ENCODE measurements around the gene LMAN1L.
A peak's percentile ranks its signal among the peaks of the same experiment; 100 is the strongest.

Gene LMAN1L

DNA sequence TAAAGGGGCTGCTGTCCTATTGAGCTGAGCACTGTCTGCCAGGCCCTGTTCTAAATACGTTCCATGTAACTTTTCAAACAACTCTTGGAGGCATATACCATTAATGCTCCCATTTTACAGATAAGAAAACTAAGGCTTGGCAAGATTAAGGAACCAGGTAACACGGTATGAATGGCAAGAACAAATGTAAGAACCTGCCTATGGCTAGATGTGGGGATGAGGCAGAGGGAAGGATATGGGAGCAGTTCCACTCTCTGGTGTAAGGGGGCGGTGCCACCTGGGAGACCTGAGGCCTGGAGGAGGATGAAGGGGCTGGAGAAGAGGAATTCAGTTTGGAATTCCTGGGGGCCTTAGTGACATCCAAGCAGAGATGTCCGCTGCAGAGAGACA, 3.8 kb upstream of the LMAN1L start:
- Mint-ChIP-seq H3K4me1 (ENCODE audit: low read depth) (peaks cover 8% of the 10 kb centered on the region), H3K27ac (no peak overlapping the region), H3K4me3 (no peak overlapping the region), H3K36me3 (ENCODE audit: low read depth) (peaks cover 13% of the 10 kb centered on the region), H3K27me3 (ENCODE audit: low read depth) (no peaks in the 10 kb centered on the region), H3K9me3 (no peaks in the 10 kb centered on the region)
- DNase-seq (ENCODE audit: low spot score) = no peak

DNA sequence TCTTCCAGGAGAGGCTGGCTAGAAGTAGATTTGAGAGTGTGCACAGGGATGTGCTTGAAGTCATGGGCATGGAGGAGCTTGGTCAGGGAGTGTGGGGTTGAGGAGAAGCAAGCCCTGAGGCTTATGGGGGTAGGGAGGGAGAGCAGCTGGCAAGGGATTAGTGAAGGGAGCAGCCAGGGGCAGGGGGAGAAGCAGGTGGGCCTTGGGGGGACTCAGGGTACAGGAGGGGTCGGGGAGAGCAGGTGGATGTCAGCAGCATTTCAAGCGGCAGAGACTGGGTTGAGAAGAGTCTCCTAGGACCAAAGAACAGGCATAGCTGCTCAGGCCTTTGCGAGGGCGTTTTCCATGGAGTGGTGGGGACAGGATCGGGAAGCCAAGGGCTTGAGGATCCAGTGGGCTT, 3.4 kb upstream of the LMAN1L start:
- Mint-ChIP-seq H3K27me3 (ENCODE audit: low read depth) (no peaks in the 10 kb centered on the region), H3K4me3 (no peak overlapping the region), H3K4me1 (ENCODE audit: low read depth) (peaks cover 8% of the 10 kb centered on the region), H3K27ac (peak overlapping the region; percentile 1), H3K9me3 (no peaks in the 10 kb centered on the region), H3K36me3 (ENCODE audit: low read depth) (peaks cover 9% of the 10 kb centered on the region)
- no peak for DNase-seq (ENCODE audit: low spot score)

DNA sequence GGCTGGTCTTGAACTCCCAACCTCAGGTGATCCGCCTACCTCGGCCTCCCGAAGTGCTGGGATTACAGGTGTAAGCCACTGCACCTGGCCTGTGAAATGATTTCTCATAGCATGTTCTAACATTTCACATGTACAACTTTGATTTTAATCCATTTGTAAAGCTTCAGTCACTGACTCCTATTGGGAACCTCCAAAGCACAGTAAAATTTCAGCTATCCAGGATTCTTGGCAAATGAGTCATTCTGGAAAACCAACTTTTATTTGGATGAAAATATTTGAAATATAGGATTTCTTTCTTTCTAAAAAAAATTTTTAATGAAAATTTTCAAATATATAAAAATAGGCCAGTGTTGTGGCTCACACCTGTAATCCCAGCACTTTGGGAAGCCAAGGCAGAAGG, 2.7 kb upstream of the LMAN1L start:
- no peak for DNase-seq (ENCODE audit: low spot score)
- Mint-ChIP-seq H3K27ac (no peak overlapping the region), H3K36me3 (ENCODE audit: low read depth) (peaks cover 5% of the 10 kb centered on the region), H3K4me1 (ENCODE audit: low read depth) (peaks cover 8% of the 10 kb centered on the region), H3K27me3 (ENCODE audit: low read depth) (no peaks in the 10 kb centered on the region), H3K9me3 (no peaks in the 10 kb centered on the region), H3K4me3 (no peak overlapping the region)

DNA sequence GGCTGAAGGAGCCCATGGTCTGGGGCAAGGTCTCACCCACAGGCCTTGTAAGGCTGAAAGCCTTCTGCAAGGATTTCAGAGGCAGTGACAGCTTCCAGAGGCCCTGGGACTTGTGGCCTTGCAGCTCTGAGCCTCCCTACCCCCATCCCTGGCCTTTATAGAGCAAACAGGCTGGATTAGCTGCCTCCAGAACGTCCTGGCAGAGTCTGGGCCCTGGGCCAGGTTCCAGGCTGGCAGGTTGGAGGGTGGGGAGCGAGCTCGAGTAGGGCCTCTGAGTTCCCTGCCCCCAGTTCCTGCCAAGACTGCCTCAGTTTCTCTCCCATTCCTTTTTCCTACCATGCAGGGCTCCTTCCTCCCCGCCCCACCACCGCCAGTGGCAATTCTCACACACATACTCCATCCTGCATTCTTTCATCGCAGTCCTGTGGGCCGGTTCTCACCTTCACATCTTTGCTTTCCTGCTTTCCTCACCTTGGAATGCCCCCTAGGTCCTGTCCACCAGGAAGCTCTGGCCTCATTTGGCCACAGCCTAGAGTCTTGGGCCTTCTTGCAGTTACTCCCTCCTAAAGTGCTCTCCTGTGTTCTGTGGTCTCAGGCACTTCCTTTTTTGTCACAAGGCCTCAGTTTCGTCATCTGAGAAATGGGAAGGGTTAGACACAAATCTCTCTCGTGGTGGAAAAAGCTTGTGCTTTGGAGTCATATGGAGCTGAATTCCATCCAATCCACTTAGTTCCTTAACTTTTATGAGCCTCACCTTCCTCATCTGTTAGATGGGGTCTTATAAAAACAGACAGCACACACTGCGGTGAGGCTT, 2.7 kb downstream of the LMAN1L start:
- DNase-seq (ENCODE audit: low spot score) = no peak
- Mint-ChIP-seq H3K27ac (peak overlapping the region; percentile 27), H3K27me3 (ENCODE audit: low read depth) (no peaks in the 10 kb centered on the region), H3K4me1 (ENCODE audit: low read depth) (peaks cover 13% of the 10 kb centered on the region), H3K9me3 (no peaks in the 10 kb centered on the region), H3K4me3 (no peak overlapping the region), H3K36me3 (ENCODE audit: low read depth) (no peaks in the 10 kb centered on the region)

DNA sequence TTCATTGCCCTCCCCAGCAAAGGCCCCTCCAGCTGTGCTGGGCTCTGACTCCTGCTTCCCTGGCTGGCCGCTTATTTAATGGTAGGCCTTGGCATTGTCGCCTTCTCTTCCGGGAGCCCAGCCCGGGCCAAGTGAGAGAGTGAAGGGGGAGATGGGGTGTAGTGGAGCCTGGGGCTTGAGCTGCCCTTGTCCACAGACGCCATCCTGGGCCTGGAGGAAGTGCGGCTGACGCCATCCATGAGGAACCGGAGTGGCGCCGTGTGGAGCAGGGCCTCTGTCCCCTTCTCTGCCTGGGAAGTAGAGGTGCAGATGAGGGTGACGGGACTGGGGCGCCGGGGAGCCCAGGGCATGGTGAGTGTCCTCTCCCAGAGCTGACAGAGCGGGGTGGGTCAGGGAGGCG, 3.3 kb downstream of the LMAN1L start:
- H3K27ac Mint-ChIP-seq = no peak overlapping the region
- peaks cover 13% of the 10 kb centered on the region for H3K4me1 Mint-ChIP-seq (ENCODE audit: low read depth)
- no peak overlapping the region for H3K4me3 Mint-ChIP-seq
- no peak for DNase-seq (ENCODE audit: low spot score)
- H3K36me3 Mint-ChIP-seq (ENCODE audit: low read depth) = no peaks in the 10 kb centered on the region
- H3K27me3 Mint-ChIP-seq (ENCODE audit: low read depth) = no peaks in the 10 kb centered on the region
- H3K9me3 Mint-ChIP-seq = no peaks in the 10 kb centered on the region

DNA sequence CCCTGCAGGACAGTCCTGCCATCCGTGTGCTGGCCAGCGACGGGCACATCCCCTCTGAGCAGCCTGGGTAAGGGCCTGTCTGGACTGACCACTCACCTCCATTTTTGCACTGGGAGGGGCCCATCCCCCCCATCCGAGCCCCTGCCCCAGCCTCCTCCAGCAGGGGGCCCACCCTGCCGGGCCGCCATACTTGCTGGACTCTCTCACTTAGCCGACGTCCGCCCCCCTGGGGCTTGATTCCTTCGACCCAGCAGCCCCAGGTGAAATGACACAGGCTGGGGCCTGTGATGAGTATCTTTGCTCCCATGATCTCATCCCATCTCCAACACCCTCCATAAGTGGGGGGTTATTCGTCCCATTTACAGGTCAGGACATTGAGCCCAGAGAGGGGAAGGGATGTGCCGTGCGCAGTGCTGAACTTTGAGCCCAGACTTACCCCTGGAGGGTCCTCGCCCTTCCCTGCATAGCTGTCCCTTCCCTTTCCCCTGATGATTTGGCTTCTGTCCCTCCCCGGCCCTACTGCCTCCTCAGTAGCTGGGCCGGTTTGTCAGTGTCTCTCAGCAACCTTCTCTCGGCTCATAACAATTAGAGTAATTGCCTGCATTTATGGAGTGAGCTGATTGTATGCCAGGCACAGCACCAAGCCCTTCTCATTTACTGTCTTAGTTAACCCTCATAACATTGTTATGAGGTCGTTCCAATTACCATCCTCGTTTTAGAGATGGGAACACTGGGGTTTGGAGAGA, 4.2 kb downstream of the LMAN1L start:
- no peaks in the 10 kb centered on the region for H3K9me3 Mint-ChIP-seq
- H3K27me3 Mint-ChIP-seq (ENCODE audit: low read depth) = no peaks in the 10 kb centered on the region
- no peak for DNase-seq (ENCODE audit: low spot score)
- H3K36me3 Mint-ChIP-seq (ENCODE audit: low read depth) = no peaks in the 10 kb centered on the region
- no peak overlapping the region for H3K4me3 Mint-ChIP-seq
- H3K27ac Mint-ChIP-seq = no peak overlapping the region
- peaks cover 13% of the 10 kb centered on the region for H3K4me1 Mint-ChIP-seq (ENCODE audit: low read depth)

DNA sequence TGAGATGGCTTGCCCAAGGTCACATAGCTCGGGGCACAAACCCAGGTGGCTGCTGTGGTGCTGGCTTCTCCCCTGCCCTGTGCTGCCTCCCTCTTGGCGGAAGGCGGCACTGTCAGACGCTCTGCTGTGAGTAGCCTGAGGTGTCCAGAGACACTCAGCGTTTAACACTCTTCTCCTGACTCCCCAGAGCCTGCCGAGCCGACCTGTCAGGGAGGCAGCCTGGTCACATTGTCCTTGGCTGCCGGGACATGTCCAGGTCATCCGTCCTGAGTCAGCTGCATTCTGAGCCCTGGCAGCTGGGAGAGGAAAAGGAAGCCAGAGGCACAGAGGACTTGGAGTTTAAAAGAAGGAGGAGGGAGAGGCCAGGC, 4.7 kb downstream of the LMAN1L start:
- H3K27ac Mint-ChIP-seq = peak overlapping the region; percentile 36
- no peak overlapping the region for H3K4me3 Mint-ChIP-seq
- no peak for DNase-seq (ENCODE audit: low spot score)
- no peaks in the 10 kb centered on the region for H3K27me3 Mint-ChIP-seq (ENCODE audit: low read depth)
- H3K36me3 Mint-ChIP-seq (ENCODE audit: low read depth) = no peaks in the 10 kb centered on the region
- H3K9me3 Mint-ChIP-seq = no peaks in the 10 kb centered on the region
- H3K4me1 Mint-ChIP-seq (ENCODE audit: low read depth) = peaks cover 13% of the 10 kb centered on the region

DNA sequence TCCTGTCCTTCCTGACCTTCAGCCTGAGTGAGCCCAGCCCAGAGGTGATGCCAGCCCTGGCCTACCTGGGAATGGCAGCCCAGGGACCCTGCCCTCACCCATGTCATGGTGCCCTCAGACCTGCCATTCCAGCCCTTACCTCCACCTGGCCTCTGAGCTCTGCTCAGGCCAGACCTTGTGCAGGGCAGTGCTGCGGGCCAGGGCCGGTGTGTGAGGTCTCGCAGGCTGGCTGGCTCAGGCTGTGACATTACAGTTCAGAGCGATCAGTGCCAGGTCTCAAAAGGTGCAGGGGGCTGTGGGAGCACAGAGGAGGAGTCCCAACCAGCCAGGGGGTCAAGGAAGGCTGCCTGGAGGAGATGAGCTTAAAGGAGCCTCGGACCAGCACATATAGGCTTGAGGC, 7.4 kb downstream of the LMAN1L start:
- Mint-ChIP-seq H3K4me3 (no peak overlapping the region), H3K36me3 (ENCODE audit: low read depth) (no peaks in the 10 kb centered on the region), H3K4me1 (ENCODE audit: low read depth) (peaks cover 13% of the 10 kb centered on the region), H3K27ac (peak overlapping the region; percentile 9), H3K9me3 (no peaks in the 10 kb centered on the region), H3K27me3 (ENCODE audit: low read depth) (peaks cover 4% of the 10 kb centered on the region)
- DNase-seq (ENCODE audit: low spot score) = no peak

DNA sequence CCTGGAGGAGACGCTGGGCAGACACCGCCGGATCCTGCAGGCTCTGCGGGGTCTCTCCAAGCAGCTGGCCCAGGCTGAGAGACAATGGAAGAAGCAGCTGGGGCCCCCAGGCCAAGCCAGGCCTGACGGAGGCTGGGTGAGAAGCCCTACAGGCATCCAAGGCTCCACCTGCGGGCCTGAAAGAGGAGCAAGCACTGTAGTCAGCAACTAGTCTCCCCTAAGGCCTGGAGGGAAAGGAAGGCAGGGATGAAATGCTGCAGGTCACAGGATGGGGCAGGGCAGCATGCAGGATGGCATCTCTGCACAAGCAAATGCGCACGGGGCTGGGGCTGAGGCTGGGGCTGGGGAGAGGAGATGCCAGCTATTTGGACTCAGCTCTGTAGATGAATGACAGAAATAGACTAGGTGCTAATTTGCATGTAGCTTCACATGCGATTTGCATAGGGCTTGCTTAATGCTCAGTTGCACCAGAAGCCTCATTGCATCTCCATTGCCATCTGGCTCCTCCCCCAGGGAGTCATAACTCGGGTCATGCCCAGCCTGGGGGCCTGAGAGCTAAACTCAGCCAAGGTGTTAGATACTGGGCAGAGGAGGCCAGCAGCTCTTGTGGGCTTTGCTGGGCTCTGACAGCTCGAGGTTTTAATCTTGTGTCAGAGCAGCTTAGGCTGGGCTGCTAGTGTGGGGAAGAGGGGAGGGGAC, 8.6 kb downstream of the LMAN1L start:
- H3K4me3 Mint-ChIP-seq = no peak overlapping the region
- H3K27ac Mint-ChIP-seq = no peak overlapping the region
- peaks cover 5% of the 10 kb centered on the region for H3K27me3 Mint-ChIP-seq (ENCODE audit: low read depth)

DNA sequence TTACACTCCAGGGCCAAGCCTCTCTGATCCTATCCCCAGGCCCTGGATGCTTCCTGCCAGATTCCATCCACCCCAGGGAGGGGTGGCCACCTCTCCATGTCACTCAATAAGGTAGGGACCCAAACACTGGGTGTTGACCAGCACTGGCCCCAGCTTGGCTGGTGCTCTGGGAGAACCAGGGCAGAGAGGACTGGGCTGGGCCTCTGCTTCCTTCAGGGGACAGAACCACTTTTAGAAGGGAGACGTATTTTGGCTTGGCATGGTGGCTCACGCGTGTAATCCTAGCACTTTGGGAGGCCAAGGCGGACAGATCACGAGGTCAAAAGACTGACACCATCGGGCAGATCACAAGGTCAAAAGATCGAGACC, 9.1 kb downstream of the LMAN1L start:
- H3K27me3 Mint-ChIP-seq (ENCODE audit: low read depth) = peaks cover 5% of the 10 kb centered on the region
- no peak overlapping the region for H3K27ac Mint-ChIP-seq
- H3K9me3 Mint-ChIP-seq = no peaks in the 10 kb centered on the region
- H3K4me1 Mint-ChIP-seq (ENCODE audit: low read depth) = peaks cover 11% of the 10 kb centered on the region
- no peaks in the 10 kb centered on the region for H3K36me3 Mint-ChIP-seq (ENCODE audit: low read depth)
- no peak overlapping the region for H3K4me3 Mint-ChIP-seq
- DNase-seq (ENCODE audit: low spot score) = no peak

More for the DNA sequence above, 8.6 kb downstream of the LMAN1L start:
- Mint-ChIP-seq H3K36me3 (ENCODE audit: low read depth) (no peaks in the 10 kb centered on the region), H3K9me3 (no peaks in the 10 kb centered on the region), H3K4me1 (ENCODE audit: low read depth) (peaks cover 11% of the 10 kb centered on the region)
- DNase-seq (ENCODE audit: low spot score) = no peak

DNA sequence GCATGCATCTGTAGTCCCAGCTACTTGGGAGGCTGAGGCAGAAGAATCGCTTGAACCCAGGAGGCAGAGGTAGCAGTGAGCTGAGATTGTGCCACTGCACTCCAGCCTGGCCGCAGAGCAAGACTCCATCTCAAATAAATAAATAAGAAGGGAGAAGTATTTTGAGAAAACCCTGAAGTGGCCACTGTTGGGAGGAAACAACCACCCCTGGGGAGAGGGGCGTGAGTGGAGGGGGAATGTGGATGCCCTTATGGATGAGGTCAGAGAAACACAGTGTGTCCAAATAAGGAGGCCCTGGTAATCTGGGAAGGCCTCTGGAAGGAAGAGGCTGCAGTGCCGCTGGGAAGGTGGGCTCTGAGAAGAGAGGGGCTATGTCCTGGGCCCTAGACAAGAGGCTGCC, 9.6 kb downstream of the LMAN1L start:
- Mint-ChIP-seq H3K4me3 (no peak overlapping the region), H3K27me3 (ENCODE audit: low read depth) (peaks cover 9% of the 10 kb centered on the region), H3K4me1 (ENCODE audit: low read depth) (peaks cover 11% of the 10 kb centered on the region)

DNA sequence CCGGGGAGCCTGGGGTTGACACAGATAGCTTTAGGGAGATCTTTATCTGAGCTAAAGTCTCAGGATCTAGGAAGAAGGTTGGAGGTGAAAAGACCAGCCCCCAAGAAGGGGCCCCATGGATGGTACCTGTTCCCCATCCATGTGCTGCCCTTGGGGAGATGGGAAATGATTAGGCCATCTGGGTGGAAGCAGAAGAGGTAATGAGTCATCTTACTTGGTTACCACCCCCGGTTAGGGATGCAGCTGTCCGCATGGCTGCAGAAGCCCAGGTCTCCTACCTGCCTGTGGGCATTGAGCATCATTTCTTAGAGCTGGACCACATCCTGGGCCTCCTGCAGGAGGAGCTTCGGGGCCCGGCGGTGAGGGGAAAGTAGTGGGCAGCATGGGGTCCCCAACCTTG, 10.7 kb downstream of the LMAN1L start:
- Mint-ChIP-seq H3K36me3 (ENCODE audit: low read depth) (no peaks in the 10 kb centered on the region), H3K27me3 (ENCODE audit: low read depth) (peaks cover 17% of the 10 kb centered on the region), H3K4me1 (ENCODE audit: low read depth) (peaks cover 8% of the 10 kb centered on the region)

More for the DNA sequence above, 9.6 kb downstream of the LMAN1L start:
- DNase-seq (ENCODE audit: low spot score) = no peak
- no peak overlapping the region for H3K27ac Mint-ChIP-seq
- no peaks in the 10 kb centered on the region for H3K36me3 Mint-ChIP-seq (ENCODE audit: low read depth)
- no peaks in the 10 kb centered on the region for H3K9me3 Mint-ChIP-seq

DNA sequence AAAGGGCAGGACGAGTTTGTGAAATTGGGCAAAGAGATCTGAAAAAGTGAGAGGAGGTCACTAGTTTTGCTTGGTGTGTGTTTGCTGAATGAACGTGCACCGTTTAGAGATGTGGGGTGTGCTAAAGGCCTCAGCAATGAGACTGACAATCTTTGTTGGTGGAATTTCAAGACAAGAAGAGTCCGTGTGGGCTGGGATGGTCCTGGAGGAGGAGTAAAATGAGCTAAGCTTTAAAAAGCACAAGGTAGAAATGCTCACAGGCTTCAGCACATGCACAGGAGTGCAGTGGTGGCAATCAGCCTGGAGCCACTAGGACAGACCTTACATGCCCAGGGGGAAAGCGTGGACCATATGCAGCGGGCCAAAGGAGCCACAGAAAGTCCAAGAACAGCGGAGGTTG, 12.3 kb downstream of the LMAN1L start:
- H3K27me3 Mint-ChIP-seq (ENCODE audit: low read depth) = peaks cover 20% of the 10 kb centered on the region
- no peaks in the 10 kb centered on the region for H3K9me3 Mint-ChIP-seq

More for the DNA sequence above, 10.7 kb downstream of the LMAN1L start:
- Mint-ChIP-seq H3K9me3 (no peaks in the 10 kb centered on the region), H3K27ac (no peak overlapping the region), H3K4me3 (no peak overlapping the region)
- DNase-seq (ENCODE audit: low spot score) = no peak

DNA sequence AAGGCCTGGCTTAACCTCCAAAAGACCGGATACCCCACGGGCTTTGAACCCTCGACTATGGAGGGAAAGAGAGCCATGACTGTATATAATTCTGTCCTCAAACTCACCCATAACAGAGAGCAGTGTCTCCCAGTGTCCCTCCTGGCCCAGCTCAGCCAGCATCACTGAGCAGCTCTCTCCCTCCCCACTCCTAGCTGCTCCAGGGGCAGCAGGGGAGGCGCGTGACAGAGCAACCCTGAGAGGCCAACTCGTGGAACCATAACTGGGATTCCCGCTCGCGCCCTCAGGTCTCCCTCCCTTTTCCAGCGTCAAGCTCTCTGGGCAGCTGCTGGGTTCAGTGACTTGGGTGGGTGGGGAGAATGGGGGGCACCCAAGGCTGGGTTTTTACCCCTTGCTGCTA, 13.2 kb downstream of the LMAN1L start:
- DNase-seq (ENCODE audit: low spot score) = no peak
- Mint-ChIP-seq H3K27ac (no peak overlapping the region), H3K9me3 (no peaks in the 10 kb centered on the region), H3K27me3 (ENCODE audit: low read depth) (peaks cover 20% of the 10 kb centered on the region), H3K4me3 (no peak overlapping the region), H3K36me3 (ENCODE audit: low read depth) (no peaks in the 10 kb centered on the region), H3K4me1 (ENCODE audit: low read depth) (peaks cover 4% of the 10 kb centered on the region)

More for the DNA sequence above, 12.3 kb downstream of the LMAN1L start:
- no peak overlapping the region for H3K4me3 Mint-ChIP-seq
- H3K4me1 Mint-ChIP-seq (ENCODE audit: low read depth) = peaks cover 4% of the 10 kb centered on the region
- H3K36me3 Mint-ChIP-seq (ENCODE audit: low read depth) = no peaks in the 10 kb centered on the region
- H3K27ac Mint-ChIP-seq = no peak overlapping the region
- DNase-seq (ENCODE audit: low spot score) = no peak
